Measurements from ENCODE around the gene SIL1.
"Not testable (repeated sequence)": the region's sequence is repeated elsewhere in the genome, so short reads cannot be mapped to it uniquely, and the experiment has no call there.

The SIL1 gene

GRCh38 chr5:139181835-139182452 lies 16.2 kb downstream of the SIL1 start:
- TF ChIP-seq CTCF (IDR thresholded peaks at IDR 0.05; ENCODE audit: borderline replicate concordance, insufficient read depth, low read depth, low read length): no peak
- H3K4me3 ChIP-seq (ENCODE audit: low read depth, low read length): no peak overlapping the region

- no peak for TF ChIP-seq CTCF (IDR thresholded peaks at IDR 0.05; ENCODE audit: borderline replicate concordance, insufficient read depth, low read depth, low read length)
- no peak overlapping the region for H3K4me3 ChIP-seq (ENCODE audit: low read depth, low read length)
Measured at GRCh38 chr5:139181322-139181730, 16.8 kb downstream of the SIL1 start.

GRCh38 chr5:139180850-139181249 lies 17.3 kb downstream of the SIL1 start:
- no peak for TF ChIP-seq CTCF (IDR thresholded peaks at IDR 0.05; ENCODE audit: borderline replicate concordance, insufficient read depth, low read depth, low read length)

GRCh38 chr5:139179778-139180513 lies 18.2 kb downstream of the SIL1 start:
- not testable (repeated sequence) for H3K4me3 ChIP-seq (ENCODE audit: low read depth, low read length)

More at GRCh38 chr5:139180850-139181249, 17.3 kb downstream of the SIL1 start:
- no peak overlapping the region for H3K4me3 ChIP-seq (ENCODE audit: low read depth, low read length)

GRCh38 chr5:139178935-139179334 lies 19.2 kb downstream of the SIL1 start:
- no peak overlapping the region for H3K4me3 ChIP-seq (ENCODE audit: low read depth, low read length)
- no peak for TF ChIP-seq CTCF (IDR thresholded peaks at IDR 0.05; ENCODE audit: borderline replicate concordance, insufficient read depth, low read depth, low read length)

- no peak overlapping the region for H3K4me3 ChIP-seq (ENCODE audit: low read depth, low read length)
- no peak for TF ChIP-seq CTCF (IDR thresholded peaks at IDR 0.05; ENCODE audit: borderline replicate concordance, insufficient read depth, low read depth, low read length)
Measured at GRCh38 chr5:139178589-139178917, 19.6 kb downstream of the SIL1 start.

- H3K4me3 ChIP-seq (ENCODE audit: low read depth, low read length): no peak overlapping the region
- TF ChIP-seq CTCF (IDR thresholded peaks at IDR 0.05; ENCODE audit: borderline replicate concordance, insufficient read depth, low read depth, low read length): no peak
Measured at GRCh38 chr5:139177809-139178588, 20.2 kb downstream of the SIL1 start.

- not testable (repeated sequence) for H3K4me3 ChIP-seq (ENCODE audit: low read depth, low read length)
Measured at GRCh38 chr5:139177281-139177680, 20.9 kb downstream of the SIL1 start.

- H3K4me3 ChIP-seq (ENCODE audit: low read depth, low read length): not testable (repeated sequence)
Measured at GRCh38 chr5:139174382-139174781, 23.8 kb downstream of the SIL1 start.
